Smooth muscle cell (in vitro differentiated cells): ENCODE measurements around the gene SRSF7. TPM values are rescaled to one million over a fixed set of nuclear protein-coding genes. Genes with fewer than 3 reads are reported as not detected.
"Not testable (repeated sequence)": the region's sequence is repeated elsewhere in the genome, so short reads cannot be mapped to it uniquely, and the experiment has no call there.

Experiments
- DNase-seq: peaks from one replicate; lab custom pipeline; 2025; ENCODE audit not compliant: unreplicated experiment; lab: John Stamatoyannopoulos, UW
- H2AFZ ChIP-seq: fragments of 200-600 bp; sonication (generic); 2 replicates; pipeline ENCODE4 v1.6.0; 2016; ENCODE audit warnings: antibody characterized with exemption, low read depth, mild to moderate bottlenecking
- H3F3A ChIP-seq: fragments of 200-600 bp; sonication (generic); 2 replicates; pipeline ENCODE4 v1.6.0; 2017; ENCODE audit warnings: antibody characterized with exemption, low read depth
- H3K27ac ChIP-seq: fragments of 200-600 bp; sonication (generic); 2 replicates; pipeline ENCODE4 v1.5.1; 2016; ENCODE audit warnings: low read depth, mild to moderate bottlenecking
- H3K27me3 ChIP-seq: fragments of 200-600 bp; sonication (generic); 2 replicates; pipeline ENCODE4 v1.6.1; 2016; ENCODE audit warnings: low read depth, mild to moderate bottlenecking
- H3K36me3 ChIP-seq: fragments of 200-600 bp; sonication (generic); 2 replicates; pipeline ENCODE4 v1.5.1; 2016; ENCODE audit warnings: low read depth
- H3K4me1 ChIP-seq: fragments of 200-600 bp; sonication (generic); 2 replicates; pipeline ENCODE4 v1.5.1; 2016; ENCODE audit warnings: low read depth
- H3K4me2 ChIP-seq: fragments of 200-600 bp; sonication (generic); 2 replicates; pipeline ENCODE4 v1.6.0; 2016; ENCODE audit warnings: mild to moderate bottlenecking
- H3K4me3 ChIP-seq: fragments of 200-600 bp; sonication (generic); 2 replicates; pipeline ENCODE4 v1.5.1; 2016; ENCODE audit warnings: mild to moderate bottlenecking
- H3K79me2 ChIP-seq: fragments of 200-600 bp; sonication (generic); 2 replicates; pipeline ENCODE4 v1.6.0; 2016; ENCODE audit warnings: low read depth, mild to moderate bottlenecking
- H3K9ac ChIP-seq: fragments of 200-600 bp; sonication (generic); 2 replicates; pipeline ENCODE4 v1.6.0; 2016; ENCODE audit warnings: low read depth
- H3K9me3 ChIP-seq: fragments of 200-600 bp; sonication (generic); replicated peaks from 2 replicates; pipeline ENCODE4 v1.5.1; 2016; ENCODE audit warnings: low read depth
- H4K20me1 ChIP-seq: fragments of 200-600 bp; sonication (generic); 2 replicates; pipeline ENCODE4 v1.6.0; 2016; ENCODE audit warnings: low read depth
- WGBS: methylation state at CpG from one replicate; pipeline ENCODE4 v1.1.7; 2016; ENCODE audit warnings: low lambda C conversion rate; 5-methylcytosine and 5-hydroxymethylcytosine counted together
- polyA plus RNA-seq: library from polyadenylated mRNA; unstranded; fragments of >200 nt; fragmentation: Nextera tagmentation; extraction: Ambion mirVana; gene quantifications from 2 replicates; pipeline ENCODE4 v1.2.1, GENCODE V29; 2016
- total RNA-seq: library from RNA; depleted of rRNA; stranded (reverse); fragments of >200 nt; gene quantifications from 2 replicates; pipeline ENCODE4 v1.2.3, GENCODE V29; 2014
- TF ChIP-seq, protein P1 (sequence below): fragments of 200-600 bp; sonication (generic); IDR thresholded peaks from 2 replicates; pipeline ENCODE4 v1.5.1; 2017; ENCODE audit warnings: borderline replicate concordance, mild to moderate bottlenecking, antibody characterized with exemption; ENCODE audit not compliant: insufficient read depth, poor library complexity, severe bottlenecking

SRSF7 gene
- total and polyA plus RNA-seq, 2 experiments from 2014 or later: 92.5 to 102 TPM

DNA sequence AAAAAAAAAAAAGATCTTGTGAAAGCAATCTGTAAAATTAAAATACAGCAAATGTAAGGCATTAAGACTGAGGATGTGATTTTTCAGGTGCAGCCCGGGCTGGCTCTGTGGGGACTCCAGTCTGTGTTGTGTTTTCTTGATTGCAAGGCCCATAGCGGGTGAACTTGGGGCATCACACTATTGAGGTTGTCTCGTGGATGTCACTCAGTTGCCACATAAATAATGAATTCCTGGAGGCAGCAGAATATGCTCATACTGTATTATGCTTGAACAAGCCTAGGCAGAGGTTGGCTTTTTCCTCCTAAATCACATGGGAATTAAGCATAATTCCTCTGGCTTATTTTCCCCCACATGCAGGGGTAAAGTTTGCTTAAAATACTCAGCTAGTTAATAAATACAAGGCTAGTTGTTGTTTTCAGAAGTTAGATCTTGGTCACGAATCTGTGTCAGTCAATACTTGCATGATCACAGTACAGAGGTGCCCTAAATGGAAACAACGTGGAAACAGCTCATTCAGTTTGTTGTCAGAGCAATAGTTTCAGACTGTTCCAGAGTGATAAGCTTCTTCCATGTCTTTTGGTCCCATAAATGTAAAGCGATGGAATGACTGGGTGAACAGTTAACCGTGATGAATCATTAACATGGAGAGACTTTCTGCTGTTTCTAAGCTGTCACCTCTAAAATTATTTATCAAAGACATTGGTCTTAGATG, 43.2 kb upstream of the SRSF7 start:
- Histone ChIP-seq H3K27ac (no peak overlapping the region), H2AFZ (no peak overlapping the region), H3K79me2 (no peaks in the 10 kb centered on the region), H3K36me3 (no peaks in the 10 kb centered on the region), H4K20me1 (no peaks in the 10 kb centered on the region), H3K9ac (no peak overlapping the region), H3K4me3 (no peak overlapping the region), H3K27me3 (no peaks in the 10 kb centered on the region), H3K9me3 (no peaks in the 10 kb centered on the region), H3K4me1 (no peaks in the 10 kb centered on the region), H3K4me2 (no peak overlapping the region), H3F3A (no peaks in the 10 kb centered on the region)
- no peak for DNase-seq
- TF ChIP-seq, protein P1, sequence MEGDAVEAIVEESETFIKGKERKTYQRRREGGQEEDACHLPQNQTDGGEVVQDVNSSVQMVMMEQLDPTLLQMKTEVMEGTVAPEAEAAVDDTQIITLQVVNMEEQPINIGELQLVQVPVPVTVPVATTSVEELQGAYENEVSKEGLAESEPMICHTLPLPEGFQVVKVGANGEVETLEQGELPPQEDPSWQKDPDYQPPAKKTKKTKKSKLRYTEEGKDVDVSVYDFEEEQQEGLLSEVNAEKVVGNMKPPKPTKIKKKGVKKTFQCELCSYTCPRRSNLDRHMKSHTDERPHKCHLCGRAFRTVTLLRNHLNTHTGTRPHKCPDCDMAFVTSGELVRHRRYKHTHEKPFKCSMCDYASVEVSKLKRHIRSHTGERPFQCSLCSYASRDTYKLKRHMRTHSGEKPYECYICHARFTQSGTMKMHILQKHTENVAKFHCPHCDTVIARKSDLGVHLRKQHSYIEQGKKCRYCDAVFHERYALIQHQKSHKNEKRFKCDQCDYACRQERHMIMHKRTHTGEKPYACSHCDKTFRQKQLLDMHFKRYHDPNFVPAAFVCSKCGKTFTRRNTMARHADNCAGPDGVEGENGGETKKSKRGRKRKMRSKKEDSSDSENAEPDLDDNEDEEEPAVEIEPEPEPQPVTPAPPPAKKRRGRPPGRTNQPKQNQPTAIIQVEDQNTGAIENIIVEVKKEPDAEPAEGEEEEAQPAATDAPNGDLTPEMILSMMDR: no peak
- WGBS: 82% methylated on average over 7 of the region's 7 CpGs

DNA sequence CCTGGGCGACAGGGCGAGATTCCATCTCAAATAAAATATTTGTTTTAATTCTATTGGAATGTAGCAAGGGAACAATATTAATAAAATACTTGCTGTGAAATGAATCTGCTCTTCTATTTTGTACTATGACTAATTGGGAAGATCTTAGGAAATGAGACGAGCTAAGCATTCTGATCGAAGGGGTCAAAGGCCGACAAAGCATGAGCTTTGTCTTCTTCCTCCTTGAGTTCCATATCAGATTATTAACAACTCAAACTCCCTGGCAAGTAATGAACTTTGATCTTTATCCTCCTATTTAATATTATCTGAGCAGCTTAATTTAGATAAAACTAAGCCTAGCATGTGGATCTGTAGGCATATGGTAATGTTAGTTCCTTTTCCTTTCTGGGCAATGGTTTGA, 42.4 kb upstream of the SRSF7 start:
- H3K79me2 ChIP-seq: no peaks in the 10 kb centered on the region
- H3K4me3 ChIP-seq: no peak overlapping the region
- H3K4me2 ChIP-seq: no peak overlapping the region
- no peaks in the 10 kb centered on the region for H3K9me3 ChIP-seq
- H4K20me1 ChIP-seq: no peaks in the 10 kb centered on the region
- no peak for DNase-seq
- H3K9ac ChIP-seq: no peak overlapping the region
- H3F3A ChIP-seq: no peaks in the 10 kb centered on the region
- TF ChIP-seq, protein P1: no peak
- H3K36me3 ChIP-seq: no peaks in the 10 kb centered on the region
- no peaks in the 10 kb centered on the region for H3K4me1 ChIP-seq
- H3K27ac ChIP-seq: no peak overlapping the region
- H2AFZ ChIP-seq: no peak overlapping the region
- H3K27me3 ChIP-seq: no peaks in the 10 kb centered on the region
- WGBS: 96% methylated on average over 5 of the region's 5 CpGs

DNA sequence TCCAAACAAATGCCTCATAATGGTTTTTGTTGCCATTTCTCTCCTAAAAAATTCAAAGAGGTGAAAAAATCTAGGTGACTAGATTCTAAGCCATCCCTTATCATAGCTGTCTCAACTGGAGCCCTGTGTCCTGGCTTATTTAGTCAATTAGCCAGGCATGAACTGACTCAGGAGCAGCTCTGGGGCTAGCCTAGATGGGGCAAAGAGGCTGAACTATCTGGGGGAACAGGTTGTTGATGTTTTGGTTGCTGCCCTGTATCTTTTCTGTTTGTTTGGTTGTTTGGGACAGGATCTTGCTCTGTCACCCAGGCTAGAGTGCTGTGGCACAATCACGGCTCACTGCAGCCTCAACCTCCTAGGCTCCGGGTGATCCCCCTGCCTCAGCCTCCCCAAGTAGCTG, 41.6 kb upstream of the SRSF7 start:
- Histone ChIP-seq H3K27me3 (no peaks in the 10 kb centered on the region), H3K79me2 (no peaks in the 10 kb centered on the region), H3F3A (no peaks in the 10 kb centered on the region), H4K20me1 (no peaks in the 10 kb centered on the region), H3K9me3 (no peaks in the 10 kb centered on the region), H2AFZ (no peak overlapping the region), H3K4me1 (no peaks in the 10 kb centered on the region), H3K4me3 (no peak overlapping the region), H3K9ac (no peak overlapping the region), H3K36me3 (no peaks in the 10 kb centered on the region), H3K27ac (no peak overlapping the region), H3K4me2 (no peak overlapping the region)
- TF ChIP-seq, protein P1: no peak
- 39% methylated on average over 2 of the region's 2 CpGs for WGBS
- no peak for DNase-seq

DNA sequence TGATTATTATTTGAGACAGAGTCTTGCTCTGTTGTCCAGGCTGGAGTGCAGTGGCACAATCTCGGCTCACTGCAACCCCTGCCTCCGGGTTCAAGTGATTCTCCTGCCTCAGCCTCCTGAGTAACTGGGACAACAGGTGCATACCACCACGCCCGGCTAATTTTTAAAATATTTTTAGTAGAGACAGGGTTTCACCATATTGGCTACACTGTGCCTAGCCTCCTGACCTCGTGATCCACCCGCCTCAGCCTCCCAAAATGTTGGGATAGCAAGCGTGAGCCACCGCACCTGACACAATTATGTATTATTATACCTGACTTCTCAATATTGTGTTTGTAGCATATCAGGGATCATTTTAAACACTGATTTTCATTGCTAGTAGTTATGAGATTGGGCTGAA, 41.2 kb upstream of the SRSF7 start:
- H3K36me3 ChIP-seq, DNase-seq, H3K27me3 ChIP-seq, H3K4me1 ChIP-seq, H4K20me1 ChIP-seq, H3K9me3 ChIP-seq, H3K4me3 ChIP-seq, H3K27ac ChIP-seq, H3K9ac ChIP-seq, H3K4me2 ChIP-seq, H3K79me2 ChIP-seq, H2AFZ ChIP-seq, H3F3A ChIP-seq: not testable (repeated sequence)
- 91% methylated on average over 8 of the region's 8 CpGs for WGBS
